Raji (cell line): ENCODE measurements around the gene NSUN2.

Experiments
- POLR2A ChIP-seq: IDR thresholded peaks from 2 replicates; pipeline ENCODE4 v1.6.1; 2011; ENCODE audit warnings: low read depth, low read length, control low read depth; ENCODE audit not compliant: insufficient read depth

The NSUN2 gene

DNA sequence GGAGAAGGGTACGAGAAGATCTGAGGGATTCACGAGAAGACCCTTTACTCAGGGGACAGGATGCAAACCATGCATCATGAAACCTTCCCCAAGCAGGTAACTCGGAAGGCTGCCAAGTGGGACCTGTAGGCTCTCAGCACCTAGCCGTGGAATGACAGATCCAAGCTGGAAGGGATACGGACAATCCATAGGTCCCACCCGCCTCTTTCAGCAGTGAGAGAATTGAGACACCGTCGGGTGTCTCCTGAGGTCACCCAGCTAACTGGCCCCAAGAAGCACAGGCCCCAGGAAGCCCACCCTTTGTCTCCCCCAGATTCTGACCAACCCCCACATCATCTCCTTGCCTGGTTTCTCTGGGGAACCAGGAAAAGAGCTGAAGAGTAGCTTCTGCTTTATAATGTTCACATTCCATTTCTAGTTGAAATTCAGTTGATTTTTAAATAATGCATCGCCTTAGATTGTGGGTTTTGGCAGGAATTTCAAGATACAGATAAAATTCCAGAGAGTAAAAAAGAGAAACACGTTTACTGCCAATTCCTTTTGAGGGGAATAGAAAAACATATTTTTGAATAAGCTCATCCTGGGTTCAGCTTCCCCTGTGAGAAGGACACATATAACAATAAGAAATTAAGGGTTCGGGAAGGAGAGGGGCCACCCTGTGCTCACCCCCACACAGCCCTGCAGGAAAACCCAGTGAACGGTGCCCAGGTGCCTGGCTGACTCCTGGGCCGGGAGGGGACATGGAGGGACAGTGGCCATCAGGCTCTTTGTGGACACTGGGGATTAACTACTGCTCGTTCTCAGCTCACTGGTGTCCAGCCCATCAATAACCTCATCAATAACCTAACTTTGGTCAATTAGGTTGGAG is 51.1 kb downstream of the NSUN2 start:
- no peak for TF ChIP-seq POLR2A

DNA sequence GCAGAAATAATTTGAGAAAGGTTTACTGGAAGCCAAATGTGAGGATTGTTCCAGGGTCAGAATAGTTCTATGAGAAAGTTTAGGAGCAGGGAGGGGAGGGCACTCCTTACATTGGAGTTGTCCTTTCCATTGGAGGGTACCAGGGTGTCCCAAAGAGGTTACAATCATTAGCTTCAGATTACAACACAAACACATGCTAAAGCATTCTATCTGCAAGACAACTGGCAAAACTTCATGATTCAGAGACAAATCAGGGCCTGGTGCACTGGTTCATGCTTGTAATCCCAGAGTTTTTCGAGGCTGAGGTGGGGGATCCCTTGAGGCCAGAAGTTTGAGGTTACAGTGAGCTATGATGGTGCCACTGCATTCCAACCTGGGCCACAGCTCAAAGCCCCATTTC is 51.8 kb downstream of the NSUN2 start:
- TF ChIP-seq POLR2A, result no peak

DNA sequence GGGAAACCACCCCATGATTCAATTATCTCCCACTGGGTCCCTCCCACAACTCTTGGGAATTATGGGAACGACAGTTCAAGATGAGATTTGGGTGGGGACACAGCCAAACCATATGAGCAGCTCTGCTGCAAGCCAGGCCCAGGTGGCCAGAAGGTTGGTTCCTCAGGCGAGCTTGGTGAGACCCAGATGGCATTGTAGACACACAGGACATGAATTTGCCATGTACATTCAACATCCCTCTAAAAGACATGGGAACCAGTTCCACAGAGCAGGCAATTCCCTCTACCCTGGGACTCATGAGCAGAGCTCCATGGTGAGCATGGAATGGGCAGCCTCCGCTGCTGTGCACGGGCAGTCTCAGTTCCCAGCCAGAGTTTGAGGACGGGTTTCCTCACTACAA is 53.3 kb downstream of the NSUN2 start:
- TF ChIP-seq POLR2A, result no peak

DNA sequence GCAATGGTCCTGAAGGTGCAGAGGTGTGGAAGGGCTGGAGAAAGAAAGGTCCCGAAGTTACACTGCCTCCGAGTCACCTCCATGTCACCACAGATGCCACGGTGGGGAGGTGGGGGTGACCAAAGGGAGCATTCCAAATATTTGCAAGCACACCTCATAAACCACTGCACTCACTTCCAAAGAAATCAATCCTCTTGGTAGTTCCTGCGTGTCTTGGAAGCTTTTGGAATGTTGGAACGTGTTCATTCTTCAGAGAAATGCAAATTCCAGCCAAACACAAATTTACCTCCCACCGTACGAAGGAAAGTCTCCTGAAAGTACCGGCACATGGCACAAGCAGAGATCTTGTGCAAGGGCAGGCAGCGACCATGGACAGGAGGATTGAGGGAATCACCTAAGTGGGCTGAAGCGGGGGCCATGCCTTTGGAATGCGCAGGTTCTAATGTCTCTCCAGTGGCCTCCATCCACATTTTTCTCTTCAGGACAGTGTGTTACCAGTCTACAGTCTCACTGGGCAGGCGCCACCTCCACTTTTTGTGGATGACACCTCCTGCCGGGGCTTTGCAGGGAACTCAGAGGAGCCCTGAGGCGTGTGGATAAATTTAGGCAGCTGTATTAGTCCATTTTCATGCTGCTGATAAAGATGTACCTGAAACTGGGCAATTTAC is 54.0 kb downstream of the NSUN2 start:
- no peak for TF ChIP-seq POLR2A

DNA sequence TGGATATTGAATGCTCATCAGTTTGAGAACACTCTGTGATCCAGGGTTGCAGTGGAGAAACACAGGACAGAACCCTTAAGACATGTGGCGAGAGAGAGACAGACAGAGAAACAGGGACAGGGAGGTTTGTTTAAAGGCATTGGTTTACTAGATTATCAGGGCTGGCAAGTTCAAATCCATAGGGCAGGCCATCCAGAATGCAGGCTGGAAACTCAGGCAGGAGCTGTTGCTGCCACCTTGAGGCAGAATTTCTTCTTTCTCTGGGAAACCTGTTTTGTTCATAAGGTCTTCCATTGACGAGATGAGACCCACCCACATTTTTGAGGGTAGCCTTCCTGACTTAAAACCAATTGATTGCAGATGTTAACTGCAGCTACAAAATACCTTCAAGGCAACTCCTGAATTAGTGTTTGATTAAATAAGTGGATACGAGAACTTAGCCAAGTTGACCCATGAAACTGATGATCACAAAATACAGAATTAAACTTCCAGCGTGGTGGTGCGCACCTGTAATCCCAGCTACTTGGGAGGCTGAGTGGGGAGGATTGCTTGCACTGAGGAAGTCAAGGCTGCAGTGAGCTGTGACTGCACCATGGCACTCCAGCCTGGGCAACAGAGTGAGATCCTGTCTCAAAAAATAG is 55.9 kb downstream of the NSUN2 start:
- no peak for TF ChIP-seq POLR2A

DNA sequence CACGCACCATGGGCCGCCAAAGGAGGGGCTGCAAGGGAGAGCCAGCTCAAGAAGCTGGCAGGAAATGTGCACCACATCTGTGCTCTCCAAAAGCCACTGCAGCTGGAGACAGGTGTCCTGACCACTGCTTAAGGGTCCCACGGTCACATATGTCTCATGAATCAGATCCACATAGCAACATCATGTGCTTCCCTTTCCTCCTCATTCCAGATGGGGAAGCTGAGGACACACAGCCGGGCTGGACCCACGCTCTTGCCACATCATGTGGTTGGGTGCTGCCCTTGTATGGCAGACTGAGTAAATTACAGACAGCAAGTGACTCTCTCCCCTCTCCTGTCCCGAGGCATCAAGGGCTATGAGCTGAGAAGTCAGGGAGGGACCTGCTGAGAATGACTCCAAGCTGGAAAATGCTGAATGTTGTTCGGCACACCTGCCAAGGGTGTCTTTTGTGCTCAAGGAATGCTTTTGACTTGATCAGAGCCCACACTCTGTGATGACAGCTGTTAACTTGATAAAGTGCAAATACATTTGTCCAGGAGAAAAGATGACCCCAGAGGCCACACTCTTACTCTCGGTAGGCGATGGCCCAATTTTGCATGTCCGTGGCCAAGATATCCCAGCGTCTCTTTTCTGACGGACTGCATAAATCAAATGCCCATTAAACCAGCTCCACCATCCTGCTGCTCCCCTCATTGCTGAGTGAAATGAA is 58.2 kb downstream of the NSUN2 start:
- no peak for TF ChIP-seq POLR2A

DNA sequence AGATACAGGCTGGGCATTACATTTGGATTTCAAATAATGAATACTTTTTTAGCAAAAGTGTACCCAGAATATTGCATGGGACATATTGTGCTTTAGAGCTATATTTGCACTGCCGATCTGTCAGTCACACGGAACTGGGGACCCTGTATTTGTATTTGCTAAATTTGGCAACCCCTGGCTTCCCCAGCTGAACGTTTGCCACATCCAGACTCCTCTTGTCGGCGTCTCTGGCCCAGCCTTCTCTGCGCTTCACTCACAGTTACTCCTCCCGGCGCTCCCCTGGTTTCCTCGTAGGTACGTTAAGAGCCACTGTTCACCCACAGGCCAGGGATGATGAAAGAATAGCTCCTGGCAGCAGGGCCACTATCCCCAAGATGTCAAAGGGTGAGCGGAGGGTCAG is 58.7 kb downstream of the NSUN2 start:
- no peak for TF ChIP-seq POLR2A

DNA sequence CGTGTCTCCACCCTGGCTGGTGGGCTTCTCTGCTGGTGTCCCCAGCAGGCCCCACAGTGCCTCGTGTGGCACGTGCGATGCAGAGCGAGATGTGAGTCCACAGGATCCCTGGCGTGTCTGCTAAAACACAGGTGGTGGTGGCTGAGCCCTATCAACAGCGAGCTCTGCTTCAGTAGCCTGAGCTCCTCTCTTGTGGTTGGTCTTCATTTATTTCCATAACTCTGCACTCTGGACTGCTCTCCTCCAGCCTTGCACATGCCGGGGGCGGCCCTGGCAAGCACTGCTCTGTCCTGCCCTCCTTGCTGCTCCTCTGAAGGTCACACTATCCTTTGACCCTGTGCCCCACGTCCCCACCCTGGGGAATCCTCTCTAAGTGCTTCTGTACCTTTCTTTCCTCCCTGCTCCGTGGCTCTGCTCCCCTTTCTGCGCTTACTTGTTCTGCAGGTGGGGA is 59.2 kb downstream of the NSUN2 start:
- no peak for TF ChIP-seq POLR2A

DNA sequence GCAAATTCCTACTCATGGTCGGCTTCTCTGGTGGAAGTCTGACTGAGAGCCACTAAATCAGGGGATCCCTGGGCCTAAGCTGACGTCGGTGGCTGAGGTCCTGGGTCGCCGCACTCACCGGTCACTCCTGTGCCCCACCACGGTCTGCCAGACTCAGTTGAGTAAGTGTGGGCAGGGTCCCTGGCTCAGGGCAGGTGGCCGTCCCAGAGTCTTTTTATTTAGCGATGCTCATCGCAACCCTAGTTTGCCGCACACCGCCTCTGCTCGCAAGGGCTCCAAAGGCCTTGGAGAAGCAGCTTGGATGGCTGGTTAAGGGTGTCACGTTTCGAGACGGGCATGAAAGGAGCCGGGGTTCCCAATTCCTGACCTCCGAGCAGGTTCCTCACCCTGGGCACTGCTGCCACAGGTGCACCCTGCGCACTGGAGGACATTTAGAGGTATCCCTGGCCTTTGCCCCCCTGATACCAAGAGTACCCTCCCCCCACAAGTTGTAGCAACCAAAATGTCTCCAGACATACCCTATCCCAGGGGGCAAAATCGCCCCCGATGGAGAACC is 59.9 kb downstream of the NSUN2 start:
- no peak for TF ChIP-seq POLR2A

DNA sequence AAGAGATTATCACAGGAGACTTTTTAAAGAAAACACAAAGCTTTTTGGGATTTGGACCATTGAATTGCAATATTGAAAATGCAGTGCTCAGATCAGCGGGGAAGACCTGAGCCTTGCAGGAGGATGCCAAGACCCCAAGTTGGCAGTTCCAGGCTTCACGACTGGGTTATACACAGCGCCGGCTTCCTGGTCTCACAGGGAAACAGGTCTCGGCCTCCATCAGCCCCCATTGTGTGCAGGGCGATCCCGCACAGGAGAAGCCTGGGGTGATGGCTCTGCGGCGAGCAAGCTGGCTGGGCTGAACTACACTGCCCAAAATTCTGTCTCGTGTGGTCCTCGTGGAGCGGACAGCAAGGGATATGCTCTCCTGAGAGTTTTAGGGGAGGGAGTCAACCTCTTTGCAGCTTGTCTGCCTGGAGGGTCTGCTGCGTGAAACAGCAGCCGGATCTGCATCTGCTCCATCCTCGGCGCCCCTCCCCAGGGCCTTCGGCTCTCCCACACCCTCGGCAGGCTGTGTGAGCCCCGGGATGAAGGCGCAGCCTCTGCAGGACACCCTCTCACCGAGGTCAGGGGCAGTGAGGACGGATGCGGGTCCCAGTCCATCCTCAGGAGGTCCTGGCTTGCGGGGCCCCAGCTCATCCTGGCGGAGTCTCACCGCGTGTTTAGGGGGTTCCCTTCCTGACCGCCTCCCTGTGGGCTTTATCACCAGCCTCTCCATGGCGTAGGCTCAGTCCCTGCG is 60.6 kb downstream of the NSUN2 start:
- no peak for TF ChIP-seq POLR2A

DNA sequence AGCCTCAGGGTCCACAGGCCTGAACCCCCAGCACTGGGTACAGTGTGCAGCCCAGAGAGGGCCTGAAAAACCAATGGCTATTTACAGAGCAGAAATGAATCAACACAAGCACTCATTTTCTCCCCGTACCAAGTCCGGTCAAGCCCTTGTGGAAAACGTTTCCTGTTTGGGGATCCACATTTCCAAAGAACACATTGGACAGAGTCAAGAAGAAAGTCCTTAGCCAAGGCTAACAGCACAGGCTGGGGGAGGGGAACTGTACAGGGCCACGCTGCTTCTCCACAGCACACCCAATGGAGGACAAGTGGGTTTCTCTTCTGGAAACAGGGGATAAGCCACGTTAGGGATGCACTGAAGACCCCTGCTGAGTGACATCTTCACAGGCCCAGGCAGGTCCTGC is 62.3 kb downstream of the NSUN2 start:
- no peak for TF ChIP-seq POLR2A

DNA sequence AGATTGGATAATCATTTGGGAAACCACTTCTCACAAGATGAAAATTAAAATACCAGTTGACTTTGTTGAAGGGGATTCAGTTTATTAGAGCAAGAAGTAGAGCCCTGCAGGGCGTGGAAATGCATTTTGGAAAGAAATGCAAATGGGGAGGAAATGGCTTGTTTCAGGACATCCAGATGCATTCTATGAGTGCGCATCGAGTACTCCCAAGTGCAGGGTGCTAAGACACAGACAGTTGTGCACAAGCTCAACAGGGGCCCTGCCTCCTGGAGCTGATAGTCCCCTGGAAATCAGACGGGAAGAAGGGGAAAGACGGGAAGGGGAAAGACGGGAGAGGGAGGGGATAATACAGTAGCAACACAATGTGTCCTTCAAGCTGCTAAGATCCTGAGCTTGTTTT is 64.0 kb downstream of the NSUN2 start:
- no peak for TF ChIP-seq POLR2A

DNA sequence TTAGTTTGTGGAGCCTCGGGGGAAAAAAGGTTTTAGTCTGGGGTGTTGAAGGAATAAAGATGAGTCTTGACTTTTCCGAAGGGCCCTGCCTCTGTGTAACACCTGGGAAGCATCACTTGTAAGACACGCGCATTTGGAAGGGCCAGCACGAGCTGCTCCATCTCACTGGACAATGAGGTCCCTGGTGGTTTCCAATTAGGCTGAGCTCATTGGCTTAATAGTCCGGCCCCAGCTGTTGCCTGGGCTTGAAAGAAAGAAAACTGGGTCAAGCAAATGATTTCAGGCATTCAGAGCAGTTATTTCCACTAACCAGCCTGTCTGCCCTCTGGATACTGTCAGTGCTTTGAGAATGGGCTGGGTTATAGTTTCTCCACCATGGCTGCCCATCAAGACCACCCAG is 64.5 kb downstream of the NSUN2 start:
- no peak for TF ChIP-seq POLR2A

DNA sequence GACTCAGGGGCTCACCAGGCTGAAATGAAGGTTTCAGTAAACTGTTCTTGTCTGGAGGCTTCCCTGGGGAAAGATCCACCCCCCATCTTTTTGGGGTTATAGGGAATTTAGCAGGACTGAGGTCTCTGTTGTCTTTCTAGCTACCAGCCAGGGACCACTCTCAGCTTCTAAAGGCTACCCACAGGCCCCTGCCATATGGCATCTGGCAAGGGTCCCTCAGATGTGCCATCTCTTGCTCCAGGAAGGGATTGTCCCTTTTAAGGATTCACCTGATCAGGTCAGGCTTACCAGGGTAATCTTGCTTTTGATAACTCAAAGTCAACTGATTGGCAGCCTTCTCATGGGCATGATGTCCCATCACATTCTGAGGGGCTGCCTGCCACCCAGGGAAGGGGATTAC is 65.0 kb downstream of the NSUN2 start:
- no peak for TF ChIP-seq POLR2A
